Measurements from ENCODE around the gene KLC1. TPM values are rescaled to one million over a fixed set of nuclear protein-coding genes. Genes with fewer than 3 reads are reported as not detected.

The KLC1 gene
- total RNA-seq, 1 experiment from 2014 or later, result 121 TPM

GRCh38 chr14:103740991-103741689 lies 112.1 kb downstream of the KLC1 start:
- no peak for DNase-seq (ENCODE audit: low read depth, low spot score)
- no peak overlapping the region for H3K4me3 ChIP-seq (replicated peaks in 1 of 2; ENCODE audit: low read depth in 1 of 2, low read length in 2 of 2)
- TF ChIP-seq POLR2A (IDR thresholded peaks at IDR 0.05; ENCODE audit: borderline replicate concordance, extremely low read depth, insufficient read depth, insufficient read length) (no peak), CTCF (IDR thresholded peaks at IDR 0.05 in 2 of 3, conservative IDR thresholded peaks at IDR 0.05 in 1 of 3; ENCODE audit: borderline replicate concordance in 1 of 3, insufficient read depth in 1 of 3, low read depth in 2 of 3, low read length in 2 of 3) (no peak), FOSL1 (IDR thresholded peaks at IDR 0.05; ENCODE audit: low read depth) (no peak), YY1 (IDR thresholded peaks at IDR 0.05; ENCODE audit: extremely low read depth, insufficient replicate concordance, low read depth, low read length) (no peak), CEBPB (IDR thresholded peaks at IDR 0.05; ENCODE audit: low read depth) (no peak), POLR2AphosphoS5 (IDR thresholded peaks at IDR 0.05; ENCODE audit: low read depth, low read length) (no peak), ZFX (IDR thresholded peaks at IDR 0.05) (no peak), RAD21 (IDR thresholded peaks at IDR 0.05; ENCODE audit: low read depth) (no peak), MAX (IDR thresholded peaks at IDR 0.05) (no peak), ELF1 (IDR thresholded peaks at IDR 0.05; ENCODE audit: borderline replicate concordance, low read depth) (no peak), JUND (IDR thresholded peaks at IDR 0.05) (no peak), EZH2phosphoT487 (IDR thresholded peaks at IDR 0.05; ENCODE audit: borderline replicate concordance) (no peak), ZBTB33 (IDR thresholded peaks at IDR 0.05; ENCODE audit: extremely low read depth, insufficient replicate concordance, low read length) (no peak), EZH2 (IDR thresholded peaks at IDR 0.05) (no peak), REST (IDR thresholded peaks at IDR 0.05; ENCODE audit: low read depth) (no peak), SRF (IDR thresholded peaks at IDR 0.05; ENCODE audit: low read depth) (no peak)
- ChIA-PET RAD21 (ENCODE audit: low non-redundant PET in 1 of 2, low total read pairs in 2 of 2, uncharacterized antibody in 2 of 2, unreplicated experiment in 2 of 2) (no interaction called here), POLR2A (no interaction called here), CTCF (no interaction called here)
- no TSS peak for BruUV-seq (replicated peaks)
- ATAC-seq, result no peak
- no peak overlapping the region for H3K27ac ChIP-seq (ENCODE audit: low read depth, low read length)
- no peaks in the 10 kb centered on the region for H3K79me2 ChIP-seq (ENCODE audit: insufficient read depth, low read length)
- H3K9me2 ChIP-seq (ENCODE audit: insufficient read depth), result no peaks in the 10 kb centered on the region
- H3K27me3 ChIP-seq (ENCODE audit: insufficient read depth, low read length), result no peaks in the 10 kb centered on the region
- H3K9ac ChIP-seq (ENCODE audit: low read length), result no peak overlapping the region
- H3K36me3 ChIP-seq (ENCODE audit: control insufficient read depth in 1 of 2, insufficient read depth in 2 of 2, low read length in 2 of 2), result peaks cover 0 to 3% of the 10 kb centered on the region in 2 experiments; a peak in 2 of 4 replicates
- no peak overlapping the region for H3K4me2 ChIP-seq (ENCODE audit: low read length)
- intact Hi-C loops (cut with micrococcal nuclease), result no loop called here
- no peak overlapping the region for H2AFZ ChIP-seq (ENCODE audit: low read depth, low read length, poor library complexity, severe bottlenecking)
- H3K4me1 ChIP-seq (ENCODE audit: control insufficient read depth in 1 of 2, insufficient read depth in 2 of 2, low read length in 2 of 2), result no peaks in the 10 kb centered on the region
- H3K9me3 ChIP-seq (ENCODE audit: control insufficient read depth in 1 of 2, insufficient read depth in 1 of 2, low read depth in 1 of 2, low read length in 2 of 2), result no peaks in the 10 kb centered on the region
- H4K20me1 ChIP-seq (ENCODE audit: insufficient read depth), result no peaks in the 10 kb centered on the region

Measured in HCT116 (cell line).